Activated CD4-positive, alpha-beta T cell treated with anti-CD3 and anti-CD28 coated beads, Interleukin-2, amount 10 ng/mL, durations not matched to agents 7 days and 5 days (primary cell): ENCODE measurements around the gene LRR1. TPM values are rescaled to one million over a fixed set of nuclear protein-coding genes. Genes with fewer than 3 reads are reported as not detected.
A peak's percentile ranks its signal among the peaks of the same experiment; 100 is the strongest.

Source experiments
- CTCF ChIA-PET: fragments of 350-600 bp; sonication (Branson Sonifier 250); formaldehyde crosslinking; loops from one replicate; lab custom pipeline; 2021; ENCODE audit warnings: antibody characterized with exemption; lab: Charles Lee
- POLR2A ChIA-PET: fragments of 350-600 bp; sonication (Branson Sonifier 250); formaldehyde crosslinking; loops from one replicate; lab custom pipeline; 2021; ENCODE audit warnings: antibody characterized with exemption; lab: Charles Lee
- DNase-seq: peaks from one replicate; pipeline ENCODE4 v3.0.0-alpha.2; 2020
- H3K27ac Mint-ChIP-seq: one replicate; pipeline ENCODE4 v1.8.0; 2021; ENCODE audit warnings: mild to moderate bottlenecking, moderate library complexity, mixed read lengths
- H3K27me3 Mint-ChIP-seq: one replicate; pipeline ENCODE4 v1.8.0; 2021; ENCODE audit warnings: mixed read lengths
- H3K36me3 Mint-ChIP-seq: one replicate; pipeline ENCODE4 v1.8.0; 2021; ENCODE audit warnings: low read depth, mixed read lengths
- H3K4me1 Mint-ChIP-seq: one replicate; pipeline ENCODE4 v1.8.0; 2021; ENCODE audit warnings: mixed read lengths
- H3K4me3 Mint-ChIP-seq: one replicate; pipeline ENCODE4 v1.8.0; 2021; ENCODE audit warnings: mild to moderate bottlenecking, moderate library complexity, mixed read lengths
- H3K9me3 Mint-ChIP-seq: one replicate; pipeline ENCODE4 v1.8.0; 2021; ENCODE audit warnings: mixed read lengths
- total RNA-seq, 2 experiments: library from RNA; stranded (reverse); gene quantifications; one replicate each; pipeline ENCODE4 v1.2.3, GENCODE V29; 2021

LRR1 gene
- total RNA-seq, 2 experiments from 2014 or later, result 45.5 to 53.2 TPM

GRCh38 chr14:49620182-49621113 is 21.7 kb downstream of the LRR1 start, which contains the start of the genes MGAT2 and RPL36AL:
MGAT2 (plus strand) TSS chr14:49620799; CDS start chr14:49621269, 470 bp downstream.
RPL36AL (minus strand) TSS chr14:49620626; CDS start chr14:49619104, 1,522 bp downstream.
- ChIA-PET POLR2A (interaction anchor here (0.6 to 2.0 kb wide), 10 partner anchors 11 to 468 kb away, joined by 3 to 18 read pairs (median 3); partner anchors contain the start of genes DNAAF2, LRR1 and RPS29), CTCF (interaction anchor here (0.5 to 6.8 kb wide), 17 partner anchors 10 to 505 kb away, joined by 3 to 67 read pairs (median 4); partner anchors contain the start of genes DNAAF2, KLHDC2, LRR1 and NEMF)
- Mint-ChIP-seq H3K9me3 (no peaks in the 10 kb centered on the region), H3K36me3 (peaks cover 69% of the 10 kb centered on the region), H3K4me1 (peaks cover 50% of the 10 kb centered on the region), H3K27me3 (no peaks in the 10 kb centered on the region), H3K4me3 (peak within 1 kb of the TSS; percentile 97), H3K27ac (peak within 1 kb of the TSS; percentile 97)
- peak; percentile 96 for DNase-seq

GRCh38 chr14:49621114-49621881 is 22.6 kb downstream of the LRR1 start:
- Mint-ChIP-seq H3K4me1 (peaks cover 54% of the 10 kb centered on the region), H3K4me3 (peak overlapping the region; percentile 97), H3K27ac (peak overlapping the region; percentile 97), H3K9me3 (no peaks in the 10 kb centered on the region), H3K27me3 (no peaks in the 10 kb centered on the region), H3K36me3 (peaks cover 67% of the 10 kb centered on the region)
- CTCF ChIA-PET, result interaction anchor here (0.6 to 6.8 kb wide), 12 partner anchors 9 to 263 kb away, joined by 3 to 67 read pairs (median 7); partner anchors contain the start of genes DNAAF2, LRR1 and RPS29
- peak; percentile 64 for DNase-seq
- POLR2A ChIA-PET, result interaction anchor here (0.6 to 2.0 kb wide), 4 partner anchors 13 to 231 kb away, joined by 3 to 18 read pairs (median 9); partner anchors contain the start of genes DNAAF2 and RPS29

- peaks cover 64% of the 10 kb centered on the region for H3K36me3 Mint-ChIP-seq
- ChIA-PET POLR2A (interaction anchor here (0.6 kb wide), 1 partner anchor 1143 kb away, joined by 3 read pairs; no protein-coding TSS in a partner anchor), CTCF (interaction anchor here (0.6 to 6.8 kb wide), 4 partner anchors 12 to 526 kb away, joined by 3 to 67 read pairs (median 14); partner anchors contain the start of genes DNAAF2 and RPS29)
- no peaks in the 10 kb centered on the region for H3K9me3 Mint-ChIP-seq
- peak overlapping the region; percentile 77 for H3K27ac Mint-ChIP-seq
- DNase-seq, result no peak
- H3K27me3 Mint-ChIP-seq, result no peaks in the 10 kb centered on the region
- peaks cover 53% of the 10 kb centered on the region for H3K4me1 Mint-ChIP-seq
- peak overlapping the region; percentile 97 for H3K4me3 Mint-ChIP-seq
These were observed 23.4 kb downstream of the LRR1 start for GRCh38 chr14:49622022-49622607.

GRCh38 chr14:49623387-49623786 is 24.6 kb downstream of the LRR1 start:
- peak overlapping the region; percentile 20 for H3K27ac Mint-ChIP-seq
- peak overlapping the region; percentile 97 for H3K4me3 Mint-ChIP-seq
- H3K36me3 Mint-ChIP-seq, result peaks cover 58% of the 10 kb centered on the region

GRCh38 chr14:49623941-49624839 is 25.4 kb downstream of the LRR1 start:
- H3K27ac Mint-ChIP-seq, result peak overlapping the region; percentile 20
- no peak for DNase-seq
- peaks cover 42% of the 10 kb centered on the region for H3K4me1 Mint-ChIP-seq
- no peaks in the 10 kb centered on the region for H3K9me3 Mint-ChIP-seq
- H3K27me3 Mint-ChIP-seq, result no peaks in the 10 kb centered on the region
- ChIA-PET POLR2A (interaction anchor here (0.6 kb wide), 1 partner anchor 10 kb away, joined by 3 read pairs; no protein-coding TSS in a partner anchor), CTCF (interaction anchor here (1.3 to 6.8 kb wide), 3 partner anchors 10 to 238 kb away, joined by 4 to 67 read pairs (median 5); partner anchors contain the start of genes DNAAF2 and NEMF)
- peak overlapping the region; percentile 97 for H3K4me3 Mint-ChIP-seq
- H3K36me3 Mint-ChIP-seq, result peaks cover 50% of the 10 kb centered on the region

More at GRCh38 chr14:49623387-49623786, 24.6 kb downstream of the LRR1 start:
- Mint-ChIP-seq H3K9me3 (no peaks in the 10 kb centered on the region), H3K4me1 (peaks cover 47% of the 10 kb centered on the region), H3K27me3 (no peaks in the 10 kb centered on the region)
- DNase-seq, result no peak
- ChIA-PET POLR2A (no interaction called here), CTCF (interaction anchor here (1.3 to 6.8 kb wide), 3 partner anchors 11 to 239 kb away, joined by 4 to 67 read pairs (median 5); partner anchors contain the start of genes DNAAF2 and NEMF)

GRCh38 chr14:49633640-49634546 is 35.2 kb downstream of the LRR1 start:
- peak; percentile 95 for DNase-seq
- no peaks in the 10 kb centered on the region for H3K27me3 Mint-ChIP-seq
- peaks cover 42% of the 10 kb centered on the region for H3K4me1 Mint-ChIP-seq
- ChIA-PET POLR2A (interaction anchor here (0.5 to 2.3 kb wide), 7 partner anchors 13 to 621 kb away, joined by 3 to 15 read pairs (median 3); partner anchors contain the start of genes KLHDC2, MGAT2, NEMF and RPL36AL), CTCF (interaction anchor here (0.5 to 3.3 kb wide), 41 partner anchors 9 to 1225 kb away, joined by 3 to 67 read pairs (median 4); partner anchors contain the start of genes ARF6, KLHDC2, LRR1 and MGAT2)
- peak overlapping the region; percentile 97 for H3K27ac Mint-ChIP-seq
- H3K9me3 Mint-ChIP-seq, result no peaks in the 10 kb centered on the region
- peaks cover 23% of the 10 kb centered on the region for H3K36me3 Mint-ChIP-seq
- peak overlapping the region; percentile 92 for H3K4me3 Mint-ChIP-seq

- H3K27me3 Mint-ChIP-seq, result no peaks in the 10 kb centered on the region
- peak; percentile 70 for DNase-seq
- no peaks in the 10 kb centered on the region for H3K9me3 Mint-ChIP-seq
- ChIA-PET CTCF (interaction anchor here (0.8 to 3.3 kb wide), 30 partner anchors 8 to 1225 kb away, joined by 3 to 67 read pairs (median 4); partner anchors contain the start of genes ARF6, KLHDC2, LRR1 and MGAT2), POLR2A (interaction anchor here (0.8 to 2.3 kb wide), 3 partner anchors 14 to 133 kb away, joined by 3 to 15 read pairs (median 4); partner anchors contain the start of genes KLHDC2, MGAT2, RPL36AL and RPS29)
- peaks cover 28% of the 10 kb centered on the region for H3K36me3 Mint-ChIP-seq
- H3K27ac Mint-ChIP-seq, result peak within 1 kb of the TSS; percentile 94
- H3K4me3 Mint-ChIP-seq, result peak within 1 kb of the TSS; percentile 92
- peaks cover 45% of the 10 kb centered on the region for H3K4me1 Mint-ChIP-seq
These were observed 36.0 kb downstream of the LRR1 start, which contains the start of gene DNAAF2 for GRCh38 chr14:49634547-49635334. DNAAF2 (minus strand) TSS chr14:49635244; CDS start chr14:49635149, 95 bp downstream.

- ChIA-PET POLR2A (no interaction called here), CTCF (interaction anchor here (0.9 to 1.3 kb wide), 2 partner anchors 210 to 225 kb away, joined by 3 read pairs; no protein-coding TSS in a partner anchor)
- Mint-ChIP-seq H3K27ac (no peak overlapping the region), H3K4me3 (no peak overlapping the region), H3K36me3 (peaks cover 36% of the 10 kb centered on the region), H3K4me1 (peaks cover 44% of the 10 kb centered on the region), H3K27me3 (no peaks in the 10 kb centered on the region), H3K9me3 (no peaks in the 10 kb centered on the region)
- no peak for DNase-seq
These were observed 38.1 kb downstream of the LRR1 start for GRCh38 chr14:49636866-49637265.

GRCh38 chr14:49637534-49638078 is 38.9 kb downstream of the LRR1 start:
- no peak overlapping the region for H3K4me3 Mint-ChIP-seq
- peaks cover 47% of the 10 kb centered on the region for H3K4me1 Mint-ChIP-seq
- no peaks in the 10 kb centered on the region for H3K9me3 Mint-ChIP-seq
- H3K27me3 Mint-ChIP-seq, result no peaks in the 10 kb centered on the region
- ChIA-PET POLR2A (interaction anchor here (0.7 kb wide), 1 partner anchor 130 kb away, joined by 3 read pairs; the partner anchor contains the start of gene KLHDC2), CTCF (interaction anchor here (0.9 to 1.3 kb wide), 4 partner anchors 26 to 225 kb away, joined by 3 to 8 read pairs (median 4); no protein-coding TSS in a partner anchor)
- H3K36me3 Mint-ChIP-seq, result peaks cover 42% of the 10 kb centered on the region
- no peak for DNase-seq
- H3K27ac Mint-ChIP-seq, result no peak overlapping the region
